Endometrial microvascular endothelial cells (primary cell): ENCODE results near the gene CD14. TPM values are rescaled to one million over a fixed set of nuclear protein-coding genes. Genes with fewer than 3 reads are reported as not detected.
"Not testable (repeated sequence)": the region's sequence is repeated elsewhere in the genome, so short reads cannot be mapped to it uniquely, and the experiment has no call there.

Experiments
- in situ Hi-C: cut with HindIII; loops from 2 replicates; pipeline ENCODE4 v1.10.0; 2017; ENCODE audit warnings: low sequenced_read_pairs, low pct_unique_long_range_greater_than_20kb; ENCODE audit errors: inconsistent ontology term
- total RNA-seq: library from RNA; depleted of rRNA; stranded (reverse); fragments of >200 nt; gene quantifications from one replicate; pipeline ENCODE4 v1.2.3, GENCODE V29; 2015; ENCODE audit errors: inconsistent ontology term

CD14 gene
- total RNA-seq = not detected

- in situ Hi-C loops = no loop called here
Observed at GRCh38 chr5:140633021-140633471, at the start of gene CD14. Gene CD14, minus strand, starts transcription at chr5:140633175. Its CDS starts 104 bp downstream, at chr5:140633071.

- in situ Hi-C loops = no loop called here
Observed at GRCh38 chr5:140678993-140679392, 46.0 kb upstream of the CD14 start.

DNA sequence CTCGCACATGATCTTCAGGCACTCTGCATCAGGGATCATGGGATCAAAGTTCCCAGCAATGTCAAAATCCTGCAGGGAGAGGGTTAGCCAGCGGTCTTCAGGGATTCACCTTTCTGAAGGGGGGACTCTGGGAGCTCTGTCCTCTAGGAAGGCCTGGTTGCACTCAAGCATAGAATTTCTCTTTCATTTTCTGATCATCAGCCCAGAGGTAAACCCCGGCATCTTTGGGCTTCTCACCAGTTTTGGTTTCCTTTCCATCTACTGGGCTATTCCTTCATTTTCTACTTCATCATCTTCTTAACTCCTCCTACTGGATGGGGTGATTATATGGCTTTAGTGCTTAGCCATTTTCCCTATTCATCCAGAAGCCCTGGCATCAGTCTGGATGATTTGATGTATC lies 45.0 kb upstream of the CD14 start:
- in situ Hi-C loops = no loop called here

DNA sequence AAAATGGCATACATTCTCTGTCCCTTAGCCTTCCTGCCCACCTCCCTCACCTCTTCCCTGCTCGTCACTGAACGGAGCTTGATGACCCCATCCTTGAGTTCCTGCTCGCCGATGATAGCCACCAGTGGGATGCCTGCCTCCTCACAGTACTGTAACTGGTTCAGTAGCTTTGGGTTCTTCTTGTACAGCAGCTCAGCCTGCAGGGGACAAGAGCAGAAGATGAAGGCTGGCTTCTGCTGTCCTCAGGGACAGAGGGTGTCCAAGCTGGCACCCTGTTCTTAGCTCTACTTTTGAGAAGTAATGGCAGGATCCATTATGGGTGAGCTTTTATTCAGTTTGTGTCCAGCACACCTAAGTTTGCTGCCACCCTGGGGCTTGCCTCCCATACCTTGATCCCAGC lies 41.7 kb upstream of the CD14 start:
- in situ Hi-C loops = no loop called here

DNA sequence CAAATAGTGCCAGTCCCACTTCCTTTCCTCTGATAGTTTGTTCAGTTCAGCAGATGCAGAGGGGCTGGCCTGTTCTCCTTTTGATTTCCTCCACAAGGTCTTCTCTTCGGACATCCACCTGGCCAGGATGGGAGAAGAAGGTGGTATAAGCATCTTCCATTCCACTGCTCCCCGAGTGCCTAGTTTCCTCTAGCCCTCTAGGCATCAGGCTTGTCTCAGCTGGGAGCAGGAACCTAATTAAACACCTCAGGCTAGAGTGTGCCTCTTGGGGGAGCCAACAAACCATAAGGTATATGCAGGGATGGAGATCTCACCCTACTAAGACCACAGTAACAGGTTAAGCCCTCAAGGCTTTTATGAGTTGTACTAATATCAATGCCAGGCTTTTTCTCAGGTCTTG lies 41.2 kb upstream of the CD14 start:
- in situ Hi-C loops = no loop called here

DNA sequence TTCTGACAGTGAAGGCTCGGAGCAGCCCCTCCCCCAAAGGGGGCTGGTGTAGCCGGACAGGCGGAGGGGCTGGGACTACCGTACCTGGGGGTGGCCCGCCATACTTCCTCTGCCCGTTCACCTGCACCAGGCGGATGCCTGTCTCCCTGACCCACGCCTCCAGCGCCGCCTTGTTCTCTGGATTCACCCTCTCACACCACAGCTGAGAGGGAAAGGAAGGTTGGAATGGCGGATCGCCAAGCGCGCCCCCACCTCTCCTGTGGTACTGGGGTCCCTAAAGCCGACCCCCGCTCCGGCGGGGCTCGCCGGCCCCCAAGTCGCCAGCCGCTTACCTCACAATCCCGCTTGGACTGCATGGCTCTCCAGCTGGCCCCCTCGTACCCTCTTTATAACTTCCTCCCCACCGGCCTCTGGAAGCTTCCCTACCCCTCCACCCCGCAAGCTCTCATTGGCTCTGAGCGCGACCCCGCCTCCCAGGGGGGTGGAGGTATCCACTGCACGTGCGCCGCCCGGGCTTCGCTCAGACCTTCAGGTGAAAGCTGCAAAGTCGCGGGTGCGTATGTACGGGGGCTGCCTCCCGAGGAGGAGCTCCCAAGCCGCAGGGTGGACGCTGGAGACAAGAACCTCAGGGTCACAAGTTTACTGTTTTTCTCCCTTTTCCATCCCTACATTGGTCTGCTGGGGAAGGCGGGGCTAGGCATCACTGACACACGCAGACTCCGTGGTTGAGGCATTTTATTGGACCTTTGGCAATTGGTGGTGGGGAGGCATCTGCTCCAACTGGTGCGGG lies 40.4 kb upstream of the CD14 start, which contains the start of gene DND1:
DND1 (minus strand) TSS at position 390 of the 790 bp plus-strand sequence; CDS start at position 356, 34 bp downstream.
- in situ Hi-C loops = no loop called here

DNA sequence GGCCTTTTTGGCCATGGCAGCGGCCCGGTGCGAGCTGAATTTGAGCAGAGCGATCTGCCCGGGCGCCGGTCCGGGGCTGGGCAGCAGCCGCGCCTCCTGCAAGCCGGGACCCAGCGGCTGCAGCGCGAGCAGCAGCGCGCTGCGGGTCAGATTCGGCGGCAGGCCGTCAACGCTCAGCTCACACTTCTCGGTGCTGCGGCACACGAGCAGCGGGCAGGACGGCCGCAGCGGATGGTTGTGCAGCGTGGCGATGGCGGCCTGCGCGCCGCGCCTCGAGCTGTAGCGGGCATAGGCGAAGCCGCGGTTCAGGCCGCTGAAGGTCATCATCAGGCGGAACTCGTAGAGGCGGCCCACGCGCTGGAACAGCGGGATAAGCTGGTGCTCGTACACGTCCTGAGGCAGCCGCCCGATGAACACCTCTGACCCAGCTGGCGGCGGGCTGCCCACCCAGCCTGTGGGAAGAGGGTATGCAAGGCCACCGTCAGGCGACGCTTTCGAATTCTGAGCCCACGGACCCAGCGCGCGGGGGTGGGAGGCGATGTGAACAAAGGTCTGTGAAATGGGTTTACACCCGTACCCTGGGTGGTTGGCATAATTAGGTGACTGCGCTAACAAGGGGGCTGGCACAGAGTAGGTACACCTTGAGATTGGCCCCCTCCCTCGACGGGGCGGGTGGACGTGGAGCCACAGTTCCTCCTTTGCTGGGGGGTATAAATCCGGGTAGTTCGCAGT lies 39.6 kb upstream of the CD14 start:
- in situ Hi-C loops = no loop called here

- in situ Hi-C loops = no loop called here
Observed at GRCh38 chr5:140671472-140672125, 38.6 kb upstream of the CD14 start.

GRCh38 chr5:140671035-140671434 lies 38.1 kb upstream of the CD14 start:
- in situ Hi-C loops = not testable (repeated sequence)

GRCh38 chr5:140664359-140665119 lies 31.6 kb upstream of the CD14 start, which contains the start of gene WDR55:
Gene WDR55, plus strand, starts transcription at chr5:140664904. Its CDS starts 9 bp downstream, at chr5:140664913.
- in situ Hi-C loops = no loop called here

GRCh38 chr5:140664030-140664358 lies 31.0 kb upstream of the CD14 start:
- in situ Hi-C loops = no loop called here

GRCh38 chr5:140660371-140660770 lies 27.4 kb upstream of the CD14 start:
- in situ Hi-C loops = not testable (repeated sequence)

GRCh38 chr5:140658870-140659269 lies 25.9 kb upstream of the CD14 start:
- in situ Hi-C loops = no loop called here

DNA sequence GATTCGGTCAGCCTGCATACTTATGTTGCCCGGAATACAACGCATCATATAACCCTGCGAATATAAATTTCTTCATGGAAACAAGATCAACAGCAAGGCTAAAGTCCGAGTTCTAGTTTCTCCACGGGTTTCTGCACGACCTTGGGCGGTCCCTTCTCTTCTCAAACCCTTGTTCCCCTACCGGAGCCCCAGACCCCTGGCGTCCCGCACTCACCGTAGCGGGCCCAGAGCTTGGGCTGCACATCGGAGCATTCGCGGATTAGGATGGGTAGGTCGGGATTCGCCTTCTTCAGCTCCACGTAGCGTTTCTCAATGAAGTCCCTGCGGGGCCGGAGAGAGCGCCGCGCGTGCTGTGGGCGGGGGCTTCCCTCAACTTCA lies 14.1 kb upstream of the CD14 start:
- in situ Hi-C loops = no loop called here

GRCh38 chr5:140642718-140643117 lies 9.7 kb upstream of the CD14 start:
- in situ Hi-C loops = no loop called here

GRCh38 chr5:140641716-140642115 lies 8.7 kb upstream of the CD14 start:
- in situ Hi-C loops = no loop called here

DNA sequence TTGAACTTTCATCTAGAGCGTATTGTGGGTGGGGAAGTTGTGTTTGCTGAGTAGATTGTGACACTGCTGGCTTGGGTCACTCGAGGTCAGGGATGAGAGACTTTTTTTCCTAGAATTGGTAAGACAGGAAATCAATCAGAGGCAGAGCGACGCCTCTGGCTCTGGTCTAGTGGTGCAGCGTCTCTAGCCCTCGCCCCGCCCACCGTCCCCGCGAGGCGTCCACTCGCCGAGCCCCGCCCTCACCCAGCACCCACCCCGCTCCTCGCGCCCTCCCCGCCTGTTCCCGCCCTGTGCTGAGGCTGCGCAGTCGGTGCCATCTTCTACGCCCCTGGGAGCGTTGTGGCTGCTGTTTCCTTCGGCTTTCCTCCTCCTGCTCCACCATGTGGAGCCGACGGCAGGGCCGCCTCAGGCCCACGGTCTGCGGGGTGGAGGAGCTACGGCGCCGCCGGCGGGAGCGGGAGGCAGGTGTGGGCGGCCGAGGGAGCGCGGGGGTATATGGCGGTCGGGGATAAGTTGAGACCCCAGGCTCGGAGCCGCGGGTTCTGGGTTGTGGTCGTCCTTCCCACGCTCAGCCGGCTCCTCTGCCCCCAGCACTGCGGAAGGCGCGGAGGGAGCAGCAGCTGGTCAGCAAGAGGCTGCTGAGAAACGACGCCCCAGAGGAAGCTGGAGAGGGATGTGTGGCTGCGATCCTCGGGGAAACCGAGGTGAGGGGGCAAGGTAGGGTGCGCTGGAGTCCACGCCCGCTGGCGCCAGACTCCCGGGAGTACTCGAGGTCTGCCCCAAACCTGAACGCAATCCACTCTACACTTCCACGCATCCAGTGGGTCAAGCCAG lies 6.4 kb upstream of the CD14 start, which contains the start of gene TMCO6:
TMCO6 (plus strand) TSS at position 304 of the 834 bp plus-strand sequence; CDS start at position 381, 77 bp downstream.
- in situ Hi-C loops = no loop called here

DNA sequence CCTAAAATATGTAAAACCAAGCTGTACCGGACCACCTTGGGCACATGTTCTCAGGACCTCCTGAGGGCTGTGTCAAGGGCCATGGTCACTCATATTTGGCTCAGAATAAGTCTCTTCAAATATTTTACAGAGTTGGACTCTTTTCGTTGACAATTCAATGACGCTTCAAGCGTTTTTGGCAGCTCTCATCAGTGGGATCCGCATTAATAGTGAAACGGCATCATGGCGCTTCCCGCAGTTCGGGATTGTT lies 5.8 kb upstream of the CD14 start:
- in situ Hi-C loops = not testable (repeated sequence)
